Measurements from ENCODE around the gene ARPC1A.
A peak's percentile ranks its signal among the peaks of the same experiment; 100 is the strongest.
"Not testable (repeated sequence)": the region's sequence is repeated elsewhere in the genome, so short reads cannot be mapped to it uniquely, and the experiment has no call there.

The ARPC1A gene

GRCh38 chr7:99325592-99326407 is at the start of gene ARPC1A:
TSS of gene ARPC1A (plus strand) at chr7:99325898. CDS start at chr7:99333354, 7,456 bp downstream.
- DNase-seq = peak; percentile 86 to 88

- DNase-seq = no peak
These were observed 47.5 kb upstream of the ARPC1A start for GRCh38 chr7:99278180-99278579.

GRCh38 chr7:99284165-99284564 is 41.5 kb upstream of the ARPC1A start:
- DNase-seq = not testable (repeated sequence)

- no peak for DNase-seq
These were observed 37.7 kb upstream of the ARPC1A start for GRCh38 chr7:99287779-99288534.

GRCh38 chr7:99289185-99289584 is 36.5 kb upstream of the ARPC1A start:
- DNase-seq = no peak

GRCh38 chr7:99290148-99290547 is 35.5 kb upstream of the ARPC1A start:
- not testable (repeated sequence) for DNase-seq

- no peak for DNase-seq
These were observed 34.6 kb upstream of the ARPC1A start for GRCh38 chr7:99290980-99291607.

GRCh38 chr7:99292127-99292526 is 33.6 kb upstream of the ARPC1A start:
- DNase-seq = no peak

GRCh38 chr7:99293167-99293566 is 32.5 kb upstream of the ARPC1A start:
- no peak for DNase-seq

GRCh38 chr7:99293650-99294049 is 32.0 kb upstream of the ARPC1A start:
- DNase-seq = no peak

- no peak for DNase-seq
These were observed 29.2 kb upstream of the ARPC1A start for GRCh38 chr7:99296471-99296870.

- no peak for DNase-seq
These were observed 24.2 kb upstream of the ARPC1A start for GRCh38 chr7:99301496-99301895.

- no peak for DNase-seq
These were observed 20.0 kb upstream of the ARPC1A start for GRCh38 chr7:99305473-99306260.

GRCh38 chr7:99308461-99309074 is 17.1 kb upstream of the ARPC1A start:
- DNase-seq = no peak

- no peak for DNase-seq
These were observed 16.6 kb upstream of the ARPC1A start for GRCh38 chr7:99309111-99309510.

- DNase-seq = no peak
These were observed 15.7 kb upstream of the ARPC1A start for GRCh38 chr7:99310004-99310403.

GRCh38 chr7:99311702-99312101 is 14.0 kb upstream of the ARPC1A start:
- peak in 1 of 2 experiments; percentile 8 for DNase-seq

GRCh38 chr7:99312316-99313203 is 13.1 kb upstream of the ARPC1A start:
- peak; percentile 60 to 75 for DNase-seq

- no peak for DNase-seq
These were observed 12.5 kb upstream of the ARPC1A start for GRCh38 chr7:99313204-99313573.

- no peak for DNase-seq
These were observed 11.2 kb upstream of the ARPC1A start for GRCh38 chr7:99314504-99314903.

GRCh38 chr7:99320371-99320770 is 5.3 kb upstream of the ARPC1A start:
- no peak for DNase-seq

Measured in Kasumi-1 (cell line).